AG08395 (cell line): Measurements from ENCODE around the gene BCAS4.
"Not testable (repeated sequence)": the region's sequence is repeated elsewhere in the genome, so short reads cannot be mapped to it uniquely, and the experiment has no call there.

ENCODE experiments used
- DNase-seq: peaks from one replicate; pipeline ENCODE4 v3.0.0; 2012; ENCODE audit warnings: mixed read lengths, low spot score

The BCAS4 gene, protein sequence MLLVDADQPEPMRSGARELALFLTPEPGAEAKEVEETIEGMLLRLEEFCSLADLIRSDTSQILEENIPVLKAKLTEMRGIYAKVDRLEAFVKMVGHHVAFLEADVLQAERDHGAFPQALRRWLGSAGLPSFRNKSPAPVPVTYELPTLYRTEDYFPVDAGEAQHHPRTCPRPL

DNA sequence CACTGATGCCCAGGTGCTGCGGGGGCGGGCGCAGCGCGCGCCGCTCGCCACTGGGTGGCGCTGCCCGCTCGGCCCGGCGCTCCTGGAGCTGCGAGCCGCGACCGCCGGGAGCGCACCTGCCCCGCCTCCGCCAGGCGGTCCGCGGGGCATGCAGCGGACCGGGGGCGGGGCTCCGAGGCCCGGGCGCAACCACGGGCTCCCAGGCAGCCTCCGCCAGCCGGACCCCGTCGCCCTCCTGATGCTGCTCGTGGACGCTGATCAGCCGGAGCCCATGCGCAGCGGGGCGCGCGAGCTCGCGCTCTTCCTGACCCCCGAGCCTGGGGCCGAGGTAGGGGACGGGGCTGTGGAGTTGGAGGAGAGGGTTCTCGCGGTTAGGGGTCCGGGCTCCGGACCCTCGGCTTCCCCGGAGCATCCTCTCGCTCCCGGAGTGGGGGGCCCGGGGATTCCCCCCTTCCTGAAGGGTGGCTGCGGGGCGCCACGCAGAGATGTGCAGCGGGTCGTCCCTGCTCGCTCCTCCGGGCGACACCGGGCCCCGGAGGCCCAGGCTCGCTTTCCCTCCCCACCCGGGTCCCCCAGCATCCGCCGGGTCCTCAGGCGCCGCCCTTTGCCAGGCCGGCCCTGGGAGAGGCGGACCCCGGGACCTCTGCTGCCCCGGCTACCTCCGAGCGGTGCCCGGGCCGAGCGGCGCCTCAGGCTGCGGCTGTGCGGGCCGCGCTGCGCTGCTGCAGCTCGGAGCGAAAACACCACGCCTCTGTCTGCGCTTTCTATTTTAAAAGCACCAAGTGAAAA, at the start of gene BCAS4:
Gene BCAS4 (plus strand): TSS at position 216 of the 789 bp plus-strand sequence. CDS start 23 bp downstream, at position 239.
- DNase-seq = peak; percentile 95

DNA sequence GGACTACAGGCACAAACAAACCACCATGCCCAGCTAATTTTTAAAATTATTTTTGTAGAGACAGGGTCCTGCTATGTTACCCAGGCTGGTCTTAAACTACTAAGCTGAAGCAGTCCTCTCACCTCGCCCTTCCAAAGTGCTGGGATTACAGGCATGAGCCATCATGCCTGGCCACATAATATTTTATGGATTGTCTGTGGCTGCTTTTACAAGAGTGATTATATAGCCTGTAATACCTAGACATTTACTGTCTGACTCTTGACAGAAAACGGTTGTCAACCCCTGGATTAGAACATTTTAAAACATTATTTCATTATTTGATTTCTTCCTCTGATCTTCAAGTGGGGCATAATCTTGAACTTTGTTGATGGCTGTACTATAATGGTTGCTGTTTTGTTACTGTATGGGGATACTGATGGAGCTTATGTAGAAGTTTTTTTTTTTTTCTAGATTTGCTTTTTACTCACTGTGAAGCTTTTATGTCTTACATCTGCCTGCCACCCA, 49.2 kb upstream of the BCAS4 start:
- DNase-seq = no peak

DNA sequence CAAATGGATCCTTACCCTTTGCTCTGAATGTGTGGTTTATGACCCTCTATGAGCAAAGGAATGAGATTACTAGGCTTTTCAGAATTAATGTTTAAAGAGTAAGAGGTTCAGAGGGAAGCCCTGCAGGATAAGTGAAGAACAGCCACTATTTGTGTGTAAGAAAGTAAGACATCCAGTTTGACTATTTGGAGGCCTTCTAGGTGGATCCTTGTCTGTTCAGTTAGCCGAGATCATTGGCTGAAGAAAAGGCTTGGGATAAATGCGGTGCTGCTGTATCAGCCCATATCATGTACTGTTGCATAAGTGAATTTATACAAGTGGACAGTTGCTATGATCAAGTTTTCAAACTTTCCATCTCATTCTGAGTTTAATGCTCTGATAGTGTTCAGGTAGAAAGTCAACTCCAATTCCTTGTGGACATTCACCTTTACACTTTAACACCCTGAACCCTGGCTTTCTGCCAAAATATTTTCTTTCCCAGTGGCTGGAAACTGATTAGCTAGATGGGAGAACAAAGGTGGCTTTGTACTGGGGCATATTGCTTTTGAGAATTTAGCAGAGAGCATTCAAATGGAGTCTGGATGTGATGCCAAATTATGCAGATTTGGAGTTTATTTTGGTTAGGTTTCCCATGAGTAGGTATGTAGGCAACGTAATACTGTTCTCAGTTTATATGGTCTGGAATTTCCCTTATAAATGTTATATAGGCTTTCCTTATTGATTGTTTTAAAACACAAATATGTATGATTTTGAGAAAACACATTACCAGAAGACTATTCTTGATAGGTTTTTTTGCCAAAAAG, 48.5 kb upstream of the BCAS4 start:
- no peak for DNase-seq

DNA sequence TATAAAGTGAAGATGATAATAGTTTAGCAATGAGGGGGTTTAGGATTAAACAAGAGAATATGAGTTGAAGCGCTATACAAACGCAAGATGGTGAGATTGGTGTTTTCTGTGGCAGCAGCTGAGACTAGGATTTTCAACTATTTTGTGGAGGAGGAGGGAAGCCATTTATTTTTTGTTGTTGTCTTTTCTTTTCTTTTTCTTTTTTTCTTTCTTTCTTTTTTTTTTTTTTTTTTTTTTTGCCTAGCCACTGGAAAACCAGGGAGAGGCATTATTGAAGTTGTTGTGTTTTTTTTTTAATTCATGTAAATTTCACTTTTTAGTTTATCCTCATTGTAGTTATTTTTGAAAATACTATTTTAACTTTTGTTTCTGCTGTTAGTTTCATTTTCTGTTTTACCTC, 47.6 kb upstream of the BCAS4 start:
- DNase-seq = no peak

DNA sequence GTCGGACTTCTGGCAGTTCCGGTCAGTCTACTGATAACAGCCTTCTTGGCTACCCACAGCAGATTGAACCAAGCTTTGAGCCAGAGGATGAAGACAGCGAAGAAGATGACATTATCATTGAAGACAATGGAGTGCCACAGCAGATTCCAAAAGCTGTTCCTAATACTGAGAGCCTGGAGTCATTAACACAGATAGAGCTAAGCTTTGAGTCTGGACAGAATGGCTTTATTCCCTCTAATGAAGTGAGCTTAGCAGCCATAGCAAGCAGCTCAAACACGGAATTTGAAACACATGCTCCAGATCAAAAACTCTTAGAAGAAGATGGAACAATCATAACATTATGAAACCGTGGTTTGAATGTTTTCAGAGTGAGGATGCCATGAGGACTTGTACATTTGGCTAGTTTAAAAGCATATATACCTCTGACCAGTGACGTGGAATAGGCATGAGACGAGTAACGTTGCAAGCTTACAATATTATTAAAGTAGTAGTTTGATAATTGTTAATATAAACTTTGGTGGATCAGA, 44.7 kb upstream of the BCAS4 start:
- no peak for DNase-seq

DNA sequence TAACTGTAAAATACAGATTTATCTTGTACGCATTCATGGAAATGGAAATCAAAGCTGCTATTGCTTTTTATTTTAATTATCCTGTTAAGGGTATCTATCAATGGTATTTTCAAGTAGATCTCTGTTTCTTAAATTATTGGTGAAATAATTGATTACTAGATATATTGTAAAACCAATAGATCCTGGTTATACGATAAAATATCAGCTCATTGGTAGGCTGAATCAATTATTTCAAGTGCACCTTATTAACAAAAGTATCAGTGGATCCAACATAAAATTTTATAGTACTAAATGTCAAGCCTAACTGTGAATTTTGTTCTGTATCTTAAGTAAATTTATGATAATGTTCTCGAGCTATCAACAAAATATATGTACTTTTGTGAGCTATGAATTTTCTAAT, 41.7 kb upstream of the BCAS4 start:
- DNase-seq = no peak

DNA sequence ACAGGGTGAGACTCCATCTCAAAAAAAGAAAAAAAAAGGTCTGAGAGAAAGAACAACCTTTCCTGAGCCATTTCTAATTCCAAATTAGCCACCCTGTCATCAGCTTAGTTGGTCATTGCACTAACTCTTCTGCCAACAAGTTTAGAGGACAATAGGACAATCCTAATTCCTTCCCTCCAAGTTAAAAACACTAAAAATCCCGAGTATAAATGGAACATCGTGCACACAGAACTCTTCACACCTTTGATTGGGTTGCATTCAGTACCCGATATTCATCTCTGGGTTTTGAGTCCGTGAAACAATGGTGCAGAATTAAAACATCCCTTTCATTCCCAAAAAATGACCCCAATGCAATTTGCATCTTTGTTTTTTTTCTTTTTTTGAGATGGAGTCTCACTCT, 40.4 kb upstream of the BCAS4 start:
- DNase-seq = no peak

DNA sequence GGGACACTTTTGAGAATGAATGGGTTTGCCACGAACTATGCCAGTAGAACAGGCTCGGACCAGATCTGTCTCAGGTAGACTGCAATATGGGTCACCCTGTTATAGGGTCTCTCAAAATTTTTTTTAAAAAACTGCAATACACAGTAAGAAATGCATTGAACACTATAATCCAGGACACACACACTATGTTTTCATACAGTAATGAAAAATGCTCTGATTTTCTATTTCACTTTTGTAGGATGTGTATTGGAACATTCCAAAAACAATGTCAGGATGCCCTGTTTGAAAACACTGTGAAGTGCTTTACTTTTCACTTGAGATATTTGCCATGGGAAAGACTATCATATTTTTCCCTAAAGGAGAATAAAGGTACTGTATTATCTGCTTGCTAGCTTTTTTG, 38.4 kb upstream of the BCAS4 start:
- no peak for DNase-seq

DNA sequence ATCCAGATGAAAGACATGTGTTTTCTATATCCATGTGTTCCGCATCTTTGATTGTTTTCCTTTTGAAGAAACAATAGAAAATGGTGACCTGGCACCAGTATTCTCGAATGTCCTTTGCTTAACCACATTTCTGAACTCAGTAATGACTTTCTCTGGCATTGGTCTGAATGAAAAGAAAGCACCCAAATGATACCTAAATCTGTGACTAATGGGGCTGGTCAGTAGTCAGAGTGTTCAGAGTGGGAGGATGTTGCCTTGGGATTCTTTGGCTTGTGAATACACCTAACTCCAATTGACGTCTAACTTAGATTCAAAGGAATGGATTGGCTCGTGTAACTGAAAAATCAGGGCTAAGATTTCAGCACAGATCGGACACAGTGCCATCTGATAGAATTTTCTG, 36.4 kb upstream of the BCAS4 start:
- peak; percentile 38 for DNase-seq

DNA sequence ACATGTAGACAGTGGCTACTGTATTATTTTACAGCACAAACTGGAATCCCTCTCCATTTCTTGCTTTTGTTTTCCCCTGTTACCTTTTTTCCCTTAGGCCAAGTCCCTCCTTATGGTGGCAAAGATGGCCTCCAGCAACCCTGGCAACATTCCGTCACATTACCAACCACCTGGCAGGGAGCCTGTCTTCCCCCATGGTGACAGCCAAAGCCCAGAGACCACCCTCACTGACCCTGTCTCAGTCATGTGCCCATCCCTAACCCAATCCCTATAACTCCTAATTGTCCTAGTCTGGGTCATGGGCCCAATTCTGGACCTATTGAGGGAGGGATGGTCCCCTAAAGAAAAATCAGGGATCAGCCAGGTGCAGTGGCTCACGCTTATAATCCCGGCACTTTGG, 35.9 kb upstream of the BCAS4 start:
- no peak for DNase-seq

DNA sequence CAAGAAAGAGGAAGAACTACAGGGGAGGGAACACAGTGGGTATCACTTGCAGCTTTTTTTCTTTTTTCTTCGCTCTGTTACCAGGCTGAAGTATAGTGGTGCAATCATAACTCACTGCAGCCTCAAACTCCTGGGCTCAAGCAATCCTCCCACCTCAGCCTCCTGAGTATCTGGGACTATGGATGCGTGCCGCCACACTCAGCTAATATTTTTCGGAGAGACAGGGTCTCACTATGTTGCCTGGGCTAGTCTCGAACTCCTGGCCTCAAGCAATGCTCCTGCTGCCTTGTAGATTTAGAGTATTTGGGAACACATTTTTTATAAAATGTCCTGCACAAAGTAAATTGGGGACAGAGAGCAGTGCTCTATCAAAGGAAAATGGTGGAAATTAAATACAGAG, 35.2 kb upstream of the BCAS4 start:
- no peak for DNase-seq

DNA sequence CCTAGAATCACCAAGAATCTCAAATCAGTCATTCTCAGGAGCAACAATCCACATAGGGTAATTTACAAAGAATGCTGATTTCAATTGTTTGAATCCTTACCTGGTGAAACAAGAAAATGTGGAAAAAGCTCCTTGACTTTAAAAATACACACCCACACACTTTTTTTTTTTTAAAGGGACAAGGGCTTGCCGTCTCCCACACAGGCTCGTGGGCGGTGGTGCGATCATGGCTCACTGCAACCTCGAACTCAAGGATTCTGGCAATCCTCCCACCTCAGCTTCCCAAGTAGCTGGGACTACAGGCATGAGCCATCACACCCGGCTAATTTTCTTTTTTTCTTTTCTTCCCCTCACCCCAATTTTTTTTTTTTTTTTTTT, 32.8 kb upstream of the BCAS4 start:
- no peak for DNase-seq

DNA sequence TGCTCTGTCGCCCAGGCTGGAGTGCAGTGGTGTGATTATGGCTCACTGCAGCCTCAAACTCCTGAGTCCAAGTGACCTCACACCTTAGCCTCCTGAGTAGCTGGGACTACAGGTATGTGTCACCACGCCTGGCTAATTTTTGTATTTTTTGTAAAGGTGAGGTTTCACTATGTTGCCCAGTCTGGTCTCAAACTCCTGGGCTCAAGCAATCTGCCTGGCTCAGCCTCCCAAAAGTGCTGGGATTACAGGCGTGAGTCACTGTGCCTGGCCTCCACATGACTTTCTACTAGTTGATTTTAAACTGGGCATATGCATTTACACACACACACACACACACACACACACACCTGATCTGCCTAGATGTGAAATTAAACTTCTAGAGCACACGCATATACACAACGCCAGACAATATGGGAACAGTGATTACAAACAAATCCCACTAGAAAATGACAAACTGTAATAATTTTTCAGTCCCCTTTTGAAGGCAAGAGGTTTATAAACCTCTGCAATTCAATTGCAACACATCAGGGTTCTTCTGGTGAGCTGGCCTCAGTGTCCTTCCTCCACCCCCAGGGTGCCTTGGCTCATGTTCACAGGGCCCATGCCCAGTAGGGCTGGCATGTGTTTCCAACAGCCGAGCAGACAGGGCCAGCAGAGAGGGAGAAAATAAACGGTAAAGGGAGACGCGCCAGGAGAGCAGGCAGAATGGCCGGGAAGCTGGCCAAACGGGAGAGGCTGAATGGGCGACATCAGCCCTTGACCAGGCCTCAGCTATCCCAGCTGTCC, 32.2 kb upstream of the BCAS4 start:
- peak; percentile 56 for DNase-seq

DNA sequence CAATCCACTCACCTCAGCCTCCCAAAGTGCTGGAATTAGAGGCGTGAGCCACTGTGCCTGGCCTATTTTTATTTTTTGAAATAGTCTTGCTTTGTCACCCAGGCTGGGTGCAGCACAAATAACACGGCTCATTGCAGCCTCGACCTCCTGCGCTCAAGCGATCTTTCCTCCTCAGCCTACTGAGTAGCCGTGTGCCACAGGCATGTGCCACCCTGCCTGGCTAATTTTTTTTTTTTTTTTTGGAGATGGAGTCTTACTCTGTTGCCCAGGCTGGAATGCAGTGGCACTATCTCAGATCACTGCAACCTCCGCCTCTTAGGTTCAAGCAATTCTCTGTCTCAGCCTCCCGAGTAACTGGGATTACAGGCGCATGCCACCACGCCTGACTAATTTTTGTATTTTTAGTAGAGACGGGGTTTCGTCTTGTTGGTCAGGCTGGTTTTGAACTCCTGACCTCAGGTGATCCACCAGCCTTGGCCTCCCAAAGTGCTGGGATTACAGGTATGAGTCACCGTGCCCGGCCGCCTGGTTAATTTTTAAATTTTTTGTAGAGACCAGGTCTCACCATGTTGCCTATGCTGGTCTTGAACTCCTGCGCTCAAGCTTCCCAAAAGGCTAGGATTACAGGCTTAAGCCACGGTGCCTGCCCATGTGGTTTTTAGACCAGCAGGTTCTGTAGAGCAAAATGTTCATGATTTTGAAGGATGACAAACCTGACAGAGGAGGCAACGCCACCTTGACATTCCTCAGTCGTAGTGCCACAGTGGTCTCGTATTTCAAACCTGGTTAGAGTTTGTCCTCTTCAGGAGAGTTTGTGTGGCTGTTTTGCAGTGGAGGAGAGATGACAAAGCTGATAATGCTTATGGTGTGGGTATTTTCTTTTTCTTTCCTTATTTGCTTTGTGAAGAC, 31.1 kb upstream of the BCAS4 start:
- not testable (repeated sequence) for DNase-seq

DNA sequence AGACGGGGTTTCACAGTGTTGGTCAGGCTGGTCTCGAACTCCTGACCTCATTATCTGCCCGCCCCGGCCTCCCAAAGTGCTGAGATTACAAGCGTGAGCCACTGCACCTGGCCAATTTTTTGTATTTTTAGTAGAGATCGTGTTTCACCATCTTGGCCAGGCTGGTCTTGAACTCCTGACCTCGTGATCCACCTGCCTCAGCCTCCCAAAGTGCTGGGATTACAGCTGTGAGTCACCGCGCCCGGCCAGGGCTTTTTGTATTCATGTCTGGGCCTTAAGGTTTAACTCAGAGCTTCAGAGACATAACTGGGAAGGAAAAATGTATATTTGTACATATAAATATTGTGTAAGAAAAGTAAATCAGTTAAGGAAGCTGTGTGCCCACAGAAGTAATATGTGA, 29.6 kb upstream of the BCAS4 start:
- DNase-seq = not testable (repeated sequence)

DNA sequence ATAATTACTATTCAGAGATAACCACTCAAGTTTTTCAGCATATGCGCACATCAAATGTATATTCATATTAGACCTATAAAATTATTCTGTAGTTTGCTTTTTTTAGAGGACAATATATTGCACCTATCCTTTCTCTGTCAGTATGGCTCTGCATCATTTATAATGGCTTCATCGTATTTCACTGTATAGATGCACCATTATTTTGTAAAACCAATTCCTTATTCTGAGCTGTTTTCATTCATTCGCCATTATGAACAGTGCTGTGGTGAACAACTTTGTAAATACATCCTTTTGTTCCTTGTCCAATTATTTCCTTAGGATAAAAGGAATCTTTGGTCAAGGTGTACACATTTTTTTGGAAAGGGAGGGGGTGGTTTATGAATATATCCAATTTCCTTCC, 29.2 kb upstream of the BCAS4 start:
- no peak for DNase-seq

DNA sequence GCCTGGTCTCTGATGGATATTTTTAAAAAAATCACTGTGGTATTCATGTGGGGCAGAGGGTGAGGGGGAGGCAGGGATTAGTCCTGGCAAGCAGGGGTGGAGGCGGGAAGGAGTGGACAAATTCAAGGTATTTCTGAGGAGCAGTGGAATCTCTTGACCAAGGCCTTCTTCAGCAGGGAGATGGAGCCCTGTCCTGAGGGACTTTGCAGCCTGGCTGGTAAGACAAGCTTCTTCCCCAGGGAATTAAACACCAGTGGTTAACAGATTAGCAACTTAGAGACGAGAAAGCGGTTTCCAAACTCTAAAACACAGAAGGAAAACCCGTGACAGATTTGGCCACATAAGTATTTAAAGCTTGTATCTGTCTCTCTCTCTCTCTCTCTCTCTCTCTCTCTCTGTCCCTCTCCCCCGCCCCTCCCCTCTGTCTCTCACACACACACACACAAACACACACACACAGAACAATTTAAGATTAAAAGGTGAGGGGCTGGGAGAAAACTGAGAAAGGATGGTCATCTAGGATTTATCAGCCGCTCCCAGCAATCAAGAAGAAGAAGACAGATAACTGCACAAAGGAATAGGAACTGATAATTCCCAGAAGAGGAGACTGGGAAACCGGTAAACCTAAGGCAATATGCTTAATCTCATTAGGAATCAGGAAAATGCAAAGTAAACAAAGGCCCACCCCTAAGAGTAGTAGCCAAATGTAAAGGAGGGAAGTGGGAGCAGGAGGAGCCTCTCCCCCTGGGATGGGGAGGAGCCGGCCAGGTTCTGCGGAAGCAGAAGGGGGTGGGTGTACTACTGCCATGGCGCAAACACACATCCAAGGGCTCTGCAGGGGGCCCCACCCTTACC, 27.7 kb upstream of the BCAS4 start:
- peak; percentile 18 for DNase-seq

DNA sequence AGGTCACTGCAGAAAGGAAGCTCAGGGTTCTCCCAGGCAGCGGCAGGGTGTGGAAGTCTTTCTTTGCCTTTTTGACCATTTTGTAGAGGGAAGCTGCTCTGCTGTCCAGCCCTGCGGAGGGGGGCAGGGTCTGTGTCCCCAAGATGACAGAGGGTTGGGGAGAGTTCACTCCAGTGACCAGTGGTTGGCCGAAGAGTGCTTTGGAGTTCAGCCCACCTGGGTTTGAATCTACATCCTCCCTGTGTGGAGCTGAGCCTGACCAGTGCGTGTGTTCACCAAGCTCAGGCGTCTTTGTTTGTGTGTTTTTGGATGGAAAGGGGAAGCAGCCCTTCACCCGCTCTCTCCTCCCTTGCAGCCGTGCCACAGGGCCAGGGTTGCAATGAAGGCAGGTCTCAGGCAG, 25.9 kb upstream of the BCAS4 start:
- DNase-seq = not testable (repeated sequence)

DNA sequence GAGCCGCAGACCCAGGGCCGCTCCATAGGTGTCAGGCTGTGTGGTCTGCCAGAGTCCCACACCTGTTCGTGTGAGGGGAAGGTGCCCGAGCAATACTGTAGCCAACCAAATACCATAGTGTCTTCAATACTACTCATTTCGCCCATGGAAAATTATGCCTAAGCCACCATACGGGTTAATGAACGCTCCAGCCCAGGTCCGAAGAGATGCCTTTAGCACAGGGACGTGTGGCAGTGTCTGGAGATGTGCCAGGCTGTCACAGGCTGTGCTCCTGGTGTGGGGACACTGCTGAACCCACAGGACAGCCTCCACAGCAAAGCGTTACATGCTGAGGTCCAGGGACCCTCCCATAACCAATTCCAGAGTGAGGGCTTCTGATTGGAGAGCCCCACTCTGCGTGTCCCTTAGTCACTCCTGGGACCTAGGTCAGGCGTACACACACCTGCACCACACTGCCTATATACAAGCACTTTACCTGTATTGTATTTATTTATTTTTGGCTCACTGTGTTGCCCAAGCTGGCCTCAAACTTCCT, 25.2 kb upstream of the BCAS4 start:
- DNase-seq = not testable (repeated sequence)
